Breast epithelium (tissue), 3 donors: ENCODE measurements around the gene ARF1.

Experiments used
- CTCF ChIP-seq, 3 donors: fragments of 450-650 bp; IDR thresholded peaks; one replicate each; pipeline ENCODE4 v1.5.1; 2016 to 2017; ENCODE audit warnings: antibody characterized with exemption in 3 of 3, mild to moderate bottlenecking in 3 of 3, moderate library complexity in 3 of 3
- POLR2A ChIP-seq: fragments of 450-650 bp; IDR thresholded peaks from one replicate; pipeline ENCODE4 v1.6.1; 2016; ENCODE audit warnings: antibody characterized with exemption, mild to moderate bottlenecking, moderate library complexity

- TF ChIP-seq POLR2A (no peak), CTCF (IDR thresholded peaks at IDR 0.05) (no peak)
Observed at GRCh38 chr1:228075801-228076271, 6.7 kb upstream of the ARF1 start.
